HEK293T (cell line): Measurements from ENCODE around the gene SLCO3A1.

Source experiments
- ARNT ChIP-seq: fragments of 450-650 bp; IDR thresholded peaks from 2 replicates; pipeline ENCODE4 v1.6.1; 2017; ENCODE audit warnings: mild to moderate bottlenecking
- BHLHE40 ChIP-seq: fragments of 450-650 bp; IDR thresholded peaks from 2 replicates; pipeline ENCODE4 v1.6.1; 2016; ENCODE audit warnings: mild to moderate bottlenecking, moderate library complexity, borderline replicate concordance
- FOXA1 ChIP-seq: fragments of 450-650 bp; IDR thresholded peaks from 2 replicates; pipeline ENCODE4 v1.6.1; 2016; ENCODE audit warnings: mild to moderate bottlenecking
- FOXK2 ChIP-seq: fragments of 450-650 bp; IDR thresholded peaks from 2 replicates; pipeline ENCODE4 v1.6.1; 2016; ENCODE audit warnings: mild to moderate bottlenecking
- FOXM1 ChIP-seq: fragments of 450-650 bp; IDR thresholded peaks from 2 replicates; pipeline ENCODE4 v1.6.1; 2017; ENCODE audit warnings: mild to moderate bottlenecking, borderline replicate concordance
- HDGF ChIP-seq: fragments of 450-650 bp; IDR thresholded peaks from 2 replicates; pipeline ENCODE4 v1.6.1; 2017; ENCODE audit warnings: antibody characterized with exemption, borderline replicate concordance
- L3MBTL2 ChIP-seq: fragments of 450-650 bp; conservative IDR thresholded peaks from 2 replicates; pipeline ENCODE4 v1.6.1; 2016; ENCODE audit warnings: mild to moderate bottlenecking
- LEF1 ChIP-seq: fragments of 450-650 bp; IDR thresholded peaks from 2 replicates; pipeline ENCODE4 v1.6.1; 2017; ENCODE audit warnings: mild to moderate bottlenecking, borderline replicate concordance
- NFRKB ChIP-seq: fragments of 450-650 bp; IDR thresholded peaks from 2 replicates; pipeline ENCODE4 v1.6.1; 2016; ENCODE audit warnings: mild to moderate bottlenecking, moderate library complexity
- SP1 ChIP-seq: fragments of 450-650 bp; IDR thresholded peaks from 2 replicates; pipeline ENCODE4 v1.6.1; 2017
- SUZ12 ChIP-seq: fragments of 450-650 bp; IDR thresholded peaks from 2 replicates; pipeline ENCODE4 v1.6.1; 2016; ENCODE audit warnings: mild to moderate bottlenecking
- TARDBP ChIP-seq: fragments of 450-650 bp; IDR thresholded peaks from 2 replicates; pipeline ENCODE4 v1.6.1; 2016
- ZNF384 ChIP-seq: fragments of 450-650 bp; IDR thresholded peaks from 2 replicates; pipeline ENCODE4 v1.6.1; 2016

DNA sequence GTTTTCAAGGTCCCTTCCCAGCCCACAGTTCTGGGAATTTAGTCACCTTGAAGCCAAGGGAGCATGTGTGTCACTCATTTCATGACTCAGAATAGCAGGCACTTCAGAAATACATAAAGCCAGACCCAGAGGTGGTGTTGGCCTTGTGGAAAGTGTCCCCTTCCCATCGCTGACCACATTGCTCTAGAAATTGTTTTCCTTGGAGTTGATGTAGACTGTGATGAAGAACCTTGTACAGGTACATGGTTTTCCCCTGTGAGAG, 158.8 kb downstream of the SLCO3A1 start:
- TF ChIP-seq BHLHE40 (no peak), ZNF384 (no peak), FOXK2 (no peak), FOXM1 (no peak), SP1 (no peak), LEF1 (no peak), NFRKB (no peak), FOXA1 (no peak), ARNT (no peak), SUZ12 (no peak), TARDBP (no peak), HDGF (no peak), L3MBTL2 (no peak)
